Panc1 (cell line): Measurements from ENCODE around the gene SPATA32. TPM values are rescaled to one million over a fixed set of nuclear protein-coding genes. Genes with fewer than 3 reads are reported as not detected.

Source experiments
- ATAC-seq: fragments of 200-7000 bp; cut with Tn5 transposase; 2 replicates; pipeline ENCODE4 v1.9.1; 2020; ENCODE audit warnings: mild to moderate bottlenecking, moderate library complexity
- BruUV-seq: library from RNA; stranded (reverse); fragments of 400-500 nt; replicated peaks from 2 replicates; lab custom pipeline; 2021; lab: Mats Ljungman, UMichigan
- CTCF ChIA-PET: fragments of 300-600 bp; sonication (Branson Sonifier 250); formaldehyde crosslinking; loops from one replicate; lab custom pipeline; 2022; ENCODE audit warnings: antibody characterized with exemption; lab: Charles Lee
- POLR2A ChIA-PET: fragments of 300-600 bp; sonication (Branson Sonifier 250); formaldehyde crosslinking; loops from one replicate; lab custom pipeline; 2022; ENCODE audit warnings: antibody characterized with exemption; lab: Charles Lee
- DNase-seq: peaks from one replicate; pipeline ENCODE4 v3.0.0-alpha.2; 2010; ENCODE audit warnings: low read depth, low spot score
- H3K27ac ChIP-seq: 2 replicates; pipeline ENCODE4 v1.5.1; 2011; ENCODE audit warnings: mild to moderate bottlenecking, low read length, inconsistent platforms
- H3K27me3 ChIP-seq: fragments of 200-500 bp; sonication (Bioruptor generic); 2 replicates; pipeline ENCODE4 v1.6.0; 2014; ENCODE audit warnings: low read length, inconsistent platforms; ENCODE audit not compliant: control insufficient read depth, insufficient read depth
- H3K36me3 ChIP-seq: fragments of 200-500 bp; sonication (Bioruptor generic); 2 replicates; pipeline ENCODE4 v1.5.1; 2014; ENCODE audit warnings: inconsistent platforms, mild to moderate bottlenecking, low read length, moderate library complexity; ENCODE audit not compliant: control insufficient read depth, insufficient read depth
- H3K4me1 ChIP-seq: 2 replicates; pipeline ENCODE4 v1.5.1; 2011; ENCODE audit warnings: inconsistent platforms, mild to moderate bottlenecking, low read length, moderate library complexity; ENCODE audit not compliant: control insufficient read depth, insufficient read depth
- H3K4me3 ChIP-seq, 2 experiments: 2 replicates each; pipeline ENCODE4 v1.5.1; 2011 to 2012; ENCODE audit warnings: low read depth in 2 of 2, low read length in 2 of 2, mild to moderate bottlenecking in 2 of 2, inconsistent platforms in 1 of 2, moderate library complexity in 1 of 2
- H3K9me3 ChIP-seq: fragments of 200-500 bp; sonication (Bioruptor generic); 2 replicates; pipeline ENCODE4 v1.5.1; 2014; ENCODE audit warnings: low read depth, mild to moderate bottlenecking, inconsistent platforms, low read length, moderate library complexity; ENCODE audit not compliant: control insufficient read depth, insufficient read depth
- POLR2AphosphoS5 ChIP-seq: IDR thresholded peaks from 2 replicates; pipeline ENCODE4 v1.6.1; 2012; ENCODE audit warnings: mild to moderate bottlenecking, low read depth, low read length, moderate library complexity
- REST ChIP-seq, 2 experiments: IDR thresholded peaks; 2 replicates each; pipeline ENCODE4 v1.6.1; 2011 to 2012; ENCODE audit warnings: low read depth in 2 of 2, control low read depth in 1 of 2, low read length in 1 of 2, mild to moderate bottlenecking in 1 of 2, moderate library complexity in 1 of 2; ENCODE audit not compliant: insufficient read depth in 1 of 2
- SIN3A ChIP-seq: IDR thresholded peaks from 2 replicates; pipeline ENCODE4 v1.6.1; 2012; ENCODE audit warnings: low read depth, mild to moderate bottlenecking, low read length, moderate library complexity, borderline replicate concordance; ENCODE audit not compliant: insufficient read depth
- TCF7L2 ChIP-seq: IDR thresholded peaks from 2 replicates; pipeline ENCODE4 v1.6.1; 2011; ENCODE audit warnings: mild to moderate bottlenecking, low read depth, low read length, inconsistent platforms
- in situ Hi-C: cut with HindIII; loops from 2 replicates; pipeline ENCODE4 v1.10.0; 2016; ENCODE audit warnings: low sequenced_read_pairs, low pct_unique_long_range_greater_than_20kb
- intact Hi-C: fragments of 100-400 bp; cut with micrococcal nuclease; formaldehyde crosslinking; loops from one replicate; pipeline ENCODE4 v1.10.0; 2022; ENCODE audit not compliant: unreplicated experiment
- total RNA-seq: library from RNA; stranded (reverse); gene quantifications from one replicate; pipeline ENCODE4 v1.2.1, GENCODE V29; 2021; ENCODE audit not compliant: unreplicated experiment
- TF ChIP-seq, protein P1 (sequence below): fragments of 450-650 bp; IDR thresholded peaks from 2 replicates; pipeline ENCODE4 v1.5.1; 2017; ENCODE audit warnings: mild to moderate bottlenecking

Gene SPATA32
- total RNA-seq, 1 experiment from 2014 or later: 0.26 TPM

DNA sequence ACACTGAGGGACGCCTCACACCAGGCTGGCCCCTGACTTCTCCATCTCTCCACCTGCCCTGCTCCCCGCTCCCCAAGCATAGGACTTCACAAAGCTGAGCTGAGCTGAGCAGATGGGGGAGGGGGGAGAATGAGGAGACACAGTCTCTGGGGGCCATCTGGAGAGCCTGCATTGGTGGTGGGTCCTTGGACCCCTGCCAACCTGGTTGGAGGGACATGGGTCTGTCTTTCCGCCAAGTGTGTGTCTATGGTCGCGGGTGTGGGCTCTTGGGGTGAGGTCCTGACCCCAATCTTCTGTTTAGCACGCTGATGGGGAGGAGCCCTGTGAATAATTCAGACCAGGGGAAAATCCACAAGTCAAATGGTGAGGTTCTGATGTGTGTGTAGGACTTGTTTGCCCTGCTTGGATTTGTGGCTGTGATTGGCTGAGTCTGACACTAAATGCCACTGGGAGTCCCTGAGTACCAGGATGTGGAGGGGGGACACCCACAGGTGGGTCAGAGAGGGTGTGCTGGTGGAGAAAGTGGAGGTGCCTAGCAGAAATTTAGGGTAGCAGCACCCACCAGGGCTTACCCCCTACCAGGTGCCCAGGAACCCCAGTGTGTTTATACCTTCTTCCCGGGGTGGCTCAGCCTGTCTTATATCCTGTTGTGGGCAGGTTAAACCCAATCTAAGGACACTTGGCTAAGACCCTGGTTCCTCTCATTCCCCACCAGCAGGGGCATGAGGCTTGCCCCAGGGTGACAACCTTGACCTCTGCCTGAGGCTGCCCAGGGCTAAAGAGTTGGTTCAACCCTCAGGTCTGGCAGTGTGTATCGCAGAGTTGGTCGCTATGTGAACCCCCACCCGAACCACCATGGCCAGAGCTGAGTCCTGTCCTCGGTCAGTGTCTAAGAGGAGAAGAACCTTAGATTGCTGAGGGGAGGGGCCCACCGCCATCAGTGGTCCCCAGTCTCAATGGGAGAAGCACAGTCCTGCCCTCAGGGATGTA lies 38.1 kb downstream of the SPATA32 start:
- peak overlapping the region in 1 of 2 experiments; percentile 67; a peak in 2 of 4 replicates for H3K4me3 ChIP-seq
- BruUV-seq: no TSS peak
- in situ Hi-C loops: no loop called here
- no peaks in the 10 kb centered on the region for H3K27me3 ChIP-seq
- intact Hi-C loops: no loop called here
- DNase-seq (no peak), ATAC-seq (no peak)
- no peaks in the 10 kb centered on the region for H3K9me3 ChIP-seq
- POLR2A ChIA-PET: interaction anchor here (0.5 kb wide), 1 partner anchor 11 kb away, joined by 9 read pairs; no protein-coding TSS in a partner anchor
- CTCF ChIA-PET: no interaction called here
- no peaks in the 10 kb centered on the region for H3K36me3 ChIP-seq
- TF ChIP-seq, protein P1, sequence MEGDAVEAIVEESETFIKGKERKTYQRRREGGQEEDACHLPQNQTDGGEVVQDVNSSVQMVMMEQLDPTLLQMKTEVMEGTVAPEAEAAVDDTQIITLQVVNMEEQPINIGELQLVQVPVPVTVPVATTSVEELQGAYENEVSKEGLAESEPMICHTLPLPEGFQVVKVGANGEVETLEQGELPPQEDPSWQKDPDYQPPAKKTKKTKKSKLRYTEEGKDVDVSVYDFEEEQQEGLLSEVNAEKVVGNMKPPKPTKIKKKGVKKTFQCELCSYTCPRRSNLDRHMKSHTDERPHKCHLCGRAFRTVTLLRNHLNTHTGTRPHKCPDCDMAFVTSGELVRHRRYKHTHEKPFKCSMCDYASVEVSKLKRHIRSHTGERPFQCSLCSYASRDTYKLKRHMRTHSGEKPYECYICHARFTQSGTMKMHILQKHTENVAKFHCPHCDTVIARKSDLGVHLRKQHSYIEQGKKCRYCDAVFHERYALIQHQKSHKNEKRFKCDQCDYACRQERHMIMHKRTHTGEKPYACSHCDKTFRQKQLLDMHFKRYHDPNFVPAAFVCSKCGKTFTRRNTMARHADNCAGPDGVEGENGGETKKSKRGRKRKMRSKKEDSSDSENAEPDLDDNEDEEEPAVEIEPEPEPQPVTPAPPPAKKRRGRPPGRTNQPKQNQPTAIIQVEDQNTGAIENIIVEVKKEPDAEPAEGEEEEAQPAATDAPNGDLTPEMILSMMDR: no peak
- TF ChIP-seq SIN3A: no peak
- TF ChIP-seq REST (IDR thresholded peaks at IDR 0.05; ENCODE audit: insufficient read depth in 1 of 2, low read depth in 2 of 2, low read length in 1 of 2): no peak
- no peak for TF ChIP-seq POLR2AphosphoS5
- TF ChIP-seq TCF7L2: no peak
- peaks cover 53% of the 10 kb centered on the region for H3K4me1 ChIP-seq
- H3K27ac ChIP-seq: peak overlapping the region; percentile 96

DNA sequence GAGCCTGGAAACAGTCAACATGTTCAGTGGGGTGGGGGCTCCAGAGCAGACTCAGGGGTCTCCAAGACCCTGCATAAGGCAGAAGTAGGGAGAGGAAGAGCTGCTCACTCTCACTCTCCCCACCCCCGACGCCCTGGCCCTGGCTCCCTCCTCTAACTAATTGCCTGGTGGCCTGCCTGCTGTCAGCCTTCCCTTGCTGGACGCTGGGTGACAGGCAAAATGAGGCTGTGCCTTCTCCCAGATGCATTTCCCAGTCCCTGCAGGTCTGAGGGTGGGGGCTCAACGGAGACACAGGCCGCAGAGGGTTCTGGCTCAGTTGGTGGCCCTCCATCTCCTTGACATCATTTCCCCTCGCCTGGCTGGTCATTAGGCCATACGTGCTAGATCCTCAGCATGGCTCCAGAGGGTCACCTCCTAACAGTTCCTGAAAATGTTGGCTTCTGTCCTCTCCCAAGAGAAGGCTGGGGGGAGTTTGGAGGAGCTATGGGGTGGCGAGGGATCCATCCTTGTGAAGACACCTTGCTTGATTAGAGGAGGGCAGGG lies 38.8 kb downstream of the SPATA32 start:
- peak overlapping the region; percentile 51 to 67 for H3K4me3 ChIP-seq
- no peaks in the 10 kb centered on the region for H3K9me3 ChIP-seq
- in situ Hi-C loops (no loop called here), intact Hi-C loops (no loop called here)
- TF ChIP-seq REST (IDR thresholded peaks at IDR 0.05; ENCODE audit: insufficient read depth in 1 of 2, low read depth in 2 of 2, low read length in 1 of 2): no peak
- no peak for TF ChIP-seq SIN3A
- DNase-seq (no peak), ATAC-seq (no peak)
- no peaks in the 10 kb centered on the region for H3K27me3 ChIP-seq
- H3K4me1 ChIP-seq: peaks cover 46% of the 10 kb centered on the region
- H3K27ac ChIP-seq: peak overlapping the region; percentile 96
- H3K36me3 ChIP-seq: no peaks in the 10 kb centered on the region
- no TSS peak for BruUV-seq
- POLR2A ChIA-PET: interaction anchor here (0.5 kb wide), 1 partner anchor 10 kb away, joined by 9 read pairs; no protein-coding TSS in a partner anchor
- CTCF ChIA-PET: no interaction called here
